G401.6 (cell line): ENCODE results near the gene ALOXE3.
"Not testable (repeated sequence)": the region's sequence is repeated elsewhere in the genome, so short reads cannot be mapped to it uniquely, and the experiment has no call there.

ENCODE experiments used
- FAIRE-seq: peaks from 2 replicates; lab custom pipeline; 2012; peaks lifted over from hg19 to GRCh38; lab: Jason Lieb, UNC

ALOXE3 gene

GRCh38 chr17:8069587-8069860 is 48.8 kb downstream of the ALOXE3 start:
- no peak for FAIRE-seq

- no peak for FAIRE-seq
Observed at GRCh38 chr17:8068736-8069586, 49.4 kb downstream of the ALOXE3 start.

DNA sequence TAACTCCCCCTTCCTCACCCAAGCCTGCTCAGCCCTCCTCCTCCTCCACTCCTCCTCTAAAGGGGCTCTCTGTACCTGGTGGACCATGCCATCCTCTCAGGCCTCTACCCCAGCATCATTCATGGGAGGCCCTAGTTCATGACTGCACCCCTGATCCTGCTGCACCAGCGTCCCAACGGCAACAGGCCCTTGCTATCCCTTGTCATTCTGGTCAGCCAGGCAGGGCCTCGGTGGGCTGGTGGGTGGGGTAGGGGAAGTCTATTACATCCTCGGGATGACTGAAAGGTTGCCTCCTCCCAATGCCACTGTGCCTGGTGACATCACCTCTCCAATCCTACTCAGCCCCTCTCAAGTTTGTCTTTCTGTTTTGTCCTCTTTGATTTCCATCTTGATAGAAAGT is 50.5 kb downstream of the ALOXE3 start:
- no peak for FAIRE-seq

DNA sequence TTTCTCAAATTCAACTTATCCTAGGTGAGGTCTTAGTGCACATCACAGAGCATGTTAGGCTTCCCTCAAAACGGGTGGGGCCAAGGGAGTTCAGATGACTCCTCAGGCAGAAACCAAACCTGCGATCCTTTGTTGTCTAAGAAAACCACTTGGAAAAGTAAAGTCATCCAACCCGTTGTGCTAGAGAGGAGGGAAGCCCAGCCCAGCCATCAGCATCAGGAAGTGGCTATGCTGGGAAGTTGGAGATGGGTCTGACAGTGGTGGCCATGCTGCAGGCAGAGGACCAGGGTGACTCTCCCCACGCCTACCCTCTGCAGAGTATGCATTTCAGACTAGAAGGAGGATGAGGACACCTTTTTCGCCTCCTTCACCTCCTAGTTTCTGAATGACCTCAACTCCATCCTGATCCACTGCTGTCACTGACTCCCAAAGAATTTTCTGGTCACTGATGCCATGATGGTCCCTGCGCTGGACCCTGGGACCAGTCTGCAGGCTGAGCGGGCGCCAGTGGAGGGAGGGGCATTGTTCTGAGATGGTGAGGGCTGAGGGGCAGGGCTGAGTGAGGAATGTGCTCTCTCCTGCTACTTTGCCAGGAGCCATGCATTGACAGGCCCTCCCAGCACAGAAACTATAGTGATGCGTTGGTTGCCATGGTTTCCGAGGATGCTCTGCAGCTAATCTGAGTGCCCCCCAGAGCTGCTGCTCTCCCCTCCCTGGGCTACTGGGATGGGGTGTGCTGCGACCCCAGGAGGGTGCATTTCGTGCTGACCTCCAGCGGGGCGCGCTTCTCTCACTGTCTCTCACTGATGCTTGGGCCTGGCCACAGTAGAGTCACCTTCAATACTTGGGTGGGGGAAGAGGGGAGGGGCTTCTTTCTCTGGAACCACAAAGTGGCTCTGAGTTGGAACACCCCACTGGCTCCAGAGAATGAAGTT is 51.2 kb downstream of the ALOXE3 start:
- no peak for FAIRE-seq

- FAIRE-seq: no peak
Observed at GRCh38 chr17:8064561-8065019, 53.7 kb downstream of the ALOXE3 start.

- no peak for FAIRE-seq
Observed at GRCh38 chr17:8063761-8064534, 54.4 kb downstream of the ALOXE3 start.

- FAIRE-seq: no peak
Observed at GRCh38 chr17:8062807-8063483, 55.4 kb downstream of the ALOXE3 start.

DNA sequence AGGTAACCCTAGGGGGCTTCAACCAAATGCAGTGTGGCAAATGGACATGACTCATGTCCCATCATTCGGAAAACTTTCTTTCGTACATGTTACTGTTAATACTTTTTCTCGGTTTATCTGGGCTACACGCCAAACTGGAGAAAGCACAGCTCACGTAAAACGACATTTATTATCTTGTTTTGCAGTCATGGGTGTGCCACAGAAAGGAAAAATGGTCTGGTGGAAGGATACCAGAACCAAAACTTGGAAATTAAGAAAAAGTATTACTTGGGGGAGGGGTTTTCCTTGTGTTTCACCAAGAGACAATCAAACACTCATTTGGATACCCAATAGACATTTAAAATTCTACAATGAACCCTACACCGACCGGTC is 55.9 kb downstream of the ALOXE3 start:
- no peak for FAIRE-seq

- not testable (repeated sequence) for FAIRE-seq
Observed at GRCh38 chr17:8061851-8062250, 56.5 kb downstream of the ALOXE3 start.

DNA sequence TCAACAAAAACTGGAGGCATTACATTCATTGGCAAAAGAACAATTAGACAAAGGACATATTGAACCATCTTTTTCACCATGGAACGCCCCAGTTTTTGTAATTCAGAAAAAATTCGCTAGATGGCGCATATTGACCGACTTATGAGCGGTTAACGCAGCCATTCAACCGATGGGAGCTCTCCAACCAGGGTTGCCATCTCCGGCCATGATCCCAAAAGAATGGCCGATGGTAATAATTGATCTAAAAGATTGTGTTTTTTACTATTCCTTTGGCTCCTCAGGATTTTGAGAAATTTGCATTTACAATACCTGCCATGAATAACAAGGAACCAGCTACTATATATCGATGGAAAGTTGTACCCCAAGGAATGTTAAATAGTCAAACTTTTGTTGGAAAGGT is 58.0 kb downstream of the ALOXE3 start:
- peak; percentile 95 for FAIRE-seq

GRCh38 chr17:8059131-8059530 is 59.2 kb downstream of the ALOXE3 start:
- FAIRE-seq: no peak

- FAIRE-seq: peak; percentile 96
Observed at GRCh38 chr17:8057691-8058114, 60.6 kb downstream of the ALOXE3 start.

- no peak for FAIRE-seq
Observed at GRCh38 chr17:8056976-8057625, 61.2 kb downstream of the ALOXE3 start.

- no peak for FAIRE-seq
Observed at GRCh38 chr17:8056232-8056975, 61.9 kb downstream of the ALOXE3 start.

GRCh38 chr17:8055851-8056231 is 62.5 kb downstream of the ALOXE3 start:
- no peak for FAIRE-seq

- no peak for FAIRE-seq
Observed at GRCh38 chr17:8053600-8053999, 64.7 kb downstream of the ALOXE3 start.

DNA sequence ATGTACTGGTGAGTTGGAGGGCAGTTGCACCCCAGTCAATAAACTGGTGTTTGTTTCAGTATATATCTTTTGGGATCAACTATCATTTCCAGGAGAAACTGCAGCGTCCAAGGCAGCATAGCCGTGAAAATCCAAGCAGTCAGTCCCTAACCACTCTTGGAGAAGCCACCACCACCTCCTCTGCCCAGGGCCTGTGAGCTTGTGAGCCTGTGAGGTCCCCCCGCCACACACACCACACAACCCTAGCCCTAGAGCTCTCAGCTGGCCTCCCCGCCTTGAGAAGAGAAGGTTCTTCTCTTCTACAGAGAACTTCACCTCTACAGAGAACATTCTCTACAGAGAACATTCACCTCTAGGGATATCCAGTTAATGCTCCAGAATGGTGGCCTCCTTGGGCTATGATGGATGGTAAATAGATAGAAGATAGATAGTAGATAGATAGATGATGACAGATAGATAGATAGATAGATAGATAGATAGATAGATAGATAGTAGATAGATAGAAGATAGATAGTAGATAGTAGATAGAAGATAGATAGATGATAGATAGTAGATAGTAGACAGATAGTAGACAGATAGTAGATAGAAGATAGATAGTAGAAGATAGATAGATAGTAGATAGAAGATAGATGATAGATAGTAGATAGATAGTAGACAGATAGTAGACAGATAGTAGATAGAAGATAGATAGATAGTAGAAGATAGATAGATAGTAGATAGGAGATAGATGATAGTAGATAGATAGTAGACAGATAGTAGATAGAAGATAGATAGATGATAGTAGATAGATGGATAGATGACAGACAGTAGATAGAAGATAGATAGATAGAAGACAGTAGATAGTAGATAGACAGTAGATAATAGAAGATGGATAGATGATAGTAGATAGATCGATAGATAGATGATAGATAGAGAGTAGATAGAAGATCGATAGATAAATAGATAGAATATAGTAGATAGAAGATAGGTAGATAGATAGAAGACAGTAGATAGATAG is 65.8 kb downstream of the ALOXE3 start:
- no peak for FAIRE-seq

- FAIRE-seq: no peak
Observed at GRCh38 chr17:8051831-8052230, 66.5 kb downstream of the ALOXE3 start.

- no peak for FAIRE-seq
Observed at GRCh38 chr17:8048736-8049135, 69.6 kb downstream of the ALOXE3 start.

DNA sequence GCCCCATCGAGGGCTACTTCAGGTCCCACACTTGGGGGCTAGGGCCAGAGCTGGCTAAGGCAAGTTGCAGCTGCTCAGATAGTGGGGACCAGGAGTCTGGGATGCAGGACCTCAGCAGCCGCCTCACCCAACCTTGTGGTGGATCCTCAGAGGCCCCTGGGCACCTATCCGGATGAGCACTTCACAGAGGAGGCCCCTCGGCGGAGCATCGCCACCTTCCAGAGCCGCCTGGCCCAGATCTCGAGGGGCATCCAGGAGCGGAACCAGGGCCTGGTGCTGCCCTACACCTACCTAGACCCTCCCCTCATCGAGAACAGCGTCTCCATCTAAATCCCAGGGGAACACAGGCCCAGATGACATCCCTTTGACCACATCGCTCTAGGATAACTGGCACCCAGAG is 70.1 kb downstream of the ALOXE3 start:
- no peak for FAIRE-seq
